Ishikawa (cell line): Measurements from ENCODE around the gene PTGER1.

ENCODE experiments used
- CEBPB ChIP-seq: IDR thresholded peaks from 2 replicates; pipeline ENCODE4 v1.6.1; 2012
- CREB1 ChIP-seq: IDR thresholded peaks from 2 replicates; pipeline ENCODE4 v1.6.1; 2012; ENCODE audit warnings: low read depth
- EGR1 ChIP-seq: IDR thresholded peaks from 2 replicates; pipeline ENCODE4 v1.6.1; 2012
- EP300 ChIP-seq: IDR thresholded peaks from 2 replicates; pipeline ENCODE4 v1.6.1; 2012; ENCODE audit warnings: borderline replicate concordance
- FOXM1 ChIP-seq: IDR thresholded peaks from 2 replicates; pipeline ENCODE4 v1.6.1; 2012; ENCODE audit warnings: low read depth, borderline replicate concordance
- NFIC ChIP-seq: IDR thresholded peaks from 2 replicates; pipeline ENCODE4 v1.6.1; 2012
- RAD21 ChIP-seq: IDR thresholded peaks from 2 replicates; pipeline ENCODE4 v1.6.1; 2012; ENCODE audit warnings: low read depth
- TAF1 ChIP-seq: IDR thresholded peaks from 2 replicates; pipeline ENCODE4 v1.6.1; 2012; ENCODE audit warnings: low read depth, mild to moderate bottlenecking
- TCF12 ChIP-seq: IDR thresholded peaks from 2 replicates; pipeline ENCODE4 v1.6.1; 2012; ENCODE audit warnings: low read depth
- TEAD4 ChIP-seq: IDR thresholded peaks from 2 replicates; pipeline ENCODE4 v1.6.1; 2012
- YY1 ChIP-seq: IDR thresholded peaks from 2 replicates; pipeline ENCODE4 v1.6.1; 2012; ENCODE audit warnings: low read depth
- ZBTB7A ChIP-seq: IDR thresholded peaks from 2 replicates; pipeline ENCODE4 v1.6.1; 2012; ENCODE audit warnings: low read depth
- TF ChIP-seq, protein P1 (sequence below): IDR thresholded peaks from 2 replicates; pipeline ENCODE4 v1.6.1; 2012; ENCODE audit warnings: low read depth, mild to moderate bottlenecking
- TF ChIP-seq, protein P2 (sequence below): IDR thresholded peaks from 2 replicates; pipeline ENCODE4 v1.6.1; 2012
- TF ChIP-seq, protein P3 (sequence below): IDR thresholded peaks from 2 replicates; pipeline ENCODE4 v1.6.1; 2012

The PTGER1 gene, protein sequence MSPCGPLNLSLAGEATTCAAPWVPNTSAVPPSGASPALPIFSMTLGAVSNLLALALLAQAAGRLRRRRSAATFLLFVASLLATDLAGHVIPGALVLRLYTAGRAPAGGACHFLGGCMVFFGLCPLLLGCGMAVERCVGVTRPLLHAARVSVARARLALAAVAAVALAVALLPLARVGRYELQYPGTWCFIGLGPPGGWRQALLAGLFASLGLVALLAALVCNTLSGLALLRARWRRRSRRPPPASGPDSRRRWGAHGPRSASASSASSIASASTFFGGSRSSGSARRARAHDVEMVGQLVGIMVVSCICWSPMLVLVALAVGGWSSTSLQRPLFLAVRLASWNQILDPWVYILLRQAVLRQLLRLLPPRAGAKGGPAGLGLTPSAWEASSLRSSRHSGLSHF

DNA sequence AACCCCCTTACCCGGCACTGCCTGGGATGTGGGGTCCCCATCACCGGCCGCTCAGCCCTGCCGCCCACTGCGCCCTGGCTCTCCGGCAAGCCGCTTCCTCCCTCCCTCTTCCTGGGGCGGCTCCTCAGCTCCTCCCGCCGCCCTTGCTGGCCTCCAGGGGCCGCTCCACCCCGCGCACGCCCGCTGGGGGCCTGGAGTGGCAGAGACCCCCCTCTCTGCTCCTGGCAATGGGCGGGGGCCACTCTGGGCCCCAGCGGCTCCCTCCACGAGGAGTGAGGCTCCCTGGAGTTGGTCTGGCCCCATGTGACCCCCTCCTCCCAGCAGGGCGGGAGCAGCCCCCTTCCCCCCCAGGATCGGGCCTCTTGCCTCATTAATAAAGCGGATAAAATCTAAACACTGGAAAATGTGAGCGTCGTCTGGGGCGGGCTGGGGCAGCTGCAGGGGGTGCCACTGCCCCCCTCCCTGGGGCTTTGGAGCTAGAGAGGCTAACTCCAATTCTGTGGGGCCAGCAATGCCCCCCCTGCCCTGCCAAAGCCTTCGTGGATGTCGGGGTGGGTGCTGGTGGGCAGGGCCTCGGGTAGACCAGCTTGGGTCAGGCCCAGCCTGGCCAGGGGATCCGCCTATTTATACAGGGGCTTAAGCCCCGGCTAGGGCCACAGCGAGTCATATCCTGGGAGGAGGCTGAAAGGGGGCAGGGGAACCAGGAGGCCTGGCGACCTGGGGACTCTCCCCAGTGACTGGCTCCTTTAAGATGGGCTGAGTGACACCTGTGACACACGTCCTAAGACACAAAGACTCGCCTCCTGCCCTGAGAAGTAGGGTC is at the start of gene PTGER1:
PTGER1 (minus strand) TSS at position 104 of the 823 bp plus-strand sequence. CDS start 1,034 bp downstream, outside the sequence.
- TF ChIP-seq EGR1: no peak
- TF ChIP-seq CEBPB: no peak
- TF ChIP-seq YY1: no peak
- TF ChIP-seq, protein P1, sequence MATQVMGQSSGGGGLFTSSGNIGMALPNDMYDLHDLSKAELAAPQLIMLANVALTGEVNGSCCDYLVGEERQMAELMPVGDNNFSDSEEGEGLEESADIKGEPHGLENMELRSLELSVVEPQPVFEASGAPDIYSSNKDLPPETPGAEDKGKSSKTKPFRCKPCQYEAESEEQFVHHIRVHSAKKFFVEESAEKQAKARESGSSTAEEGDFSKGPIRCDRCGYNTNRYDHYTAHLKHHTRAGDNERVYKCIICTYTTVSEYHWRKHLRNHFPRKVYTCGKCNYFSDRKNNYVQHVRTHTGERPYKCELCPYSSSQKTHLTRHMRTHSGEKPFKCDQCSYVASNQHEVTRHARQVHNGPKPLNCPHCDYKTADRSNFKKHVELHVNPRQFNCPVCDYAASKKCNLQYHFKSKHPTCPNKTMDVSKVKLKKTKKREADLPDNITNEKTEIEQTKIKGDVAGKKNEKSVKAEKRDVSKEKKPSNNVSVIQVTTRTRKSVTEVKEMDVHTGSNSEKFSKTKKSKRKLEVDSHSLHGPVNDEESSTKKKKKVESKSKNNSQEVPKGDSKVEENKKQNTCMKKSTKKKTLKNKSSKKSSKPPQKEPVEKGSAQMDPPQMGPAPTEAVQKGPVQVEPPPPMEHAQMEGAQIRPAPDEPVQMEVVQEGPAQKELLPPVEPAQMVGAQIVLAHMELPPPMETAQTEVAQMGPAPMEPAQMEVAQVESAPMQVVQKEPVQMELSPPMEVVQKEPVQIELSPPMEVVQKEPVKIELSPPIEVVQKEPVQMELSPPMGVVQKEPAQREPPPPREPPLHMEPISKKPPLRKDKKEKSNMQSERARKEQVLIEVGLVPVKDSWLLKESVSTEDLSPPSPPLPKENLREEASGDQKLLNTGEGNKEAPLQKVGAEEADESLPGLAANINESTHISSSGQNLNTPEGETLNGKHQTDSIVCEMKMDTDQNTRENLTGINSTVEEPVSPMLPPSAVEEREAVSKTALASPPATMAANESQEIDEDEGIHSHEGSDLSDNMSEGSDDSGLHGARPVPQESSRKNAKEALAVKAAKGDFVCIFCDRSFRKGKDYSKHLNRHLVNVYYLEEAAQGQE: no peak
- TF ChIP-seq RAD21: no peak
- TF ChIP-seq TEAD4: no peak
- no peak for TF ChIP-seq TAF1
- TF ChIP-seq, protein P2, sequence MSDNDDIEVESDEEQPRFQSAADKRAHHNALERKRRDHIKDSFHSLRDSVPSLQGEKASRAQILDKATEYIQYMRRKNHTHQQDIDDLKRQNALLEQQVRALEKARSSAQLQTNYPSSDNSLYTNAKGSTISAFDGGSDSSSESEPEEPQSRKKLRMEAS: no peak
- no peak for TF ChIP-seq ZBTB7A
- TF ChIP-seq EP300: no peak
- TF ChIP-seq CREB1: no peak
- no peak for TF ChIP-seq FOXM1
- TF ChIP-seq NFIC: no peak
- TF ChIP-seq, protein P3, sequence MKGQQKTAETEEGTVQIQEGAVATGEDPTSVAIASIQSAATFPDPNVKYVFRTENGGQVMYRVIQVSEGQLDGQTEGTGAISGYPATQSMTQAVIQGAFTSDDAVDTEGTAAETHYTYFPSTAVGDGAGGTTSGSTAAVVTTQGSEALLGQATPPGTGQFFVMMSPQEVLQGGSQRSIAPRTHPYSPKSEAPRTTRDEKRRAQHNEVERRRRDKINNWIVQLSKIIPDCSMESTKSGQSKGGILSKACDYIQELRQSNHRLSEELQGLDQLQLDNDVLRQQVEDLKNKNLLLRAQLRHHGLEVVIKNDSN: no peak
- TF ChIP-seq TCF12: no peak

DNA sequence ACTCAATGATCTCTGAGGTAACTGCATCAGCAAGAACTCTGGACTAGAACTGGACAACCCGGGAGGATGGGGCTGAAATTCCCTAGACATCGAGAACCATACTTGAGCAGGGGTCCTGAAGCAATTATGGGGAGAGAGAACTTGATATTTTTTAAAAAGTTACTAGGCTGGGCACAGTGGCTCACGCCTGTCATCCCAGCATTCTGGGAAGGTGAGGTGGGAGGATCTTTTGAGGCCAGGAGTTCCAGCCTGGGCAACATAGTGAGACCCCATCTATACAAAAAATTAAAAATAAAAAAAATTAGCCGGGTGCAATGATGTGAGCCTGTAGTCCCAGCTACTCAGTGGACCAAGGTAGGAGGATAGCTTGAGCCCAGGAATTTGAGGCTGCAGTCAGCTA is 45.4 kb upstream of the PTGER1 start:
- TF ChIP-seq EGR1: no peak

DNA sequence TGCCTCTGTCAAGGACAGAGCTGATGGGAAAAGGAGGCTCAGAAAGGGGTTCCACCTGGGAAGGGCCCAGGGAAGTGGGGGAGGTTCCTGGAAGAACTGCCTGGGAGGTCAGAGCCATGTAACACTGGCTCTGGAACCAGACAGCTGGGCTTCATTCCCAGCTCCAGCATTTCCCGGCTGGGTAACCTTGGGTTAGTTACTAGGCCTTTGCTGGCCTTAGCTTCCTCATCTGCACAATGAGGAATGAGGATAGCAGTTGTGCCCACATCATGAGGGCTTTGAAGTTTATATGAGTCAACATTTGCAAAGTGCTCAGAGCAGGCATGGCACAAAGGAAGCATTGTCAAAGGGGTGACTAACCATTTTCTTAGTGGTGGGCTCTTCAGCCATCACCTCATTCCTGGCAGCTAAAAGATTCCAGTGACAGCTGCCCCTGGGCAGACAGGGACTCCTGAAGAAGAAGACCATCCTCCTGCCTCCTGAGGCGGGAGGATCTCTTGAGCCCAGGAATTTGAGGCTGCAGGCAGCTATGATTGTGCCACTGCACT is 44.8 kb upstream of the PTGER1 start:
- no peak for TF ChIP-seq YY1
- TF ChIP-seq, protein P3: no peak

DNA sequence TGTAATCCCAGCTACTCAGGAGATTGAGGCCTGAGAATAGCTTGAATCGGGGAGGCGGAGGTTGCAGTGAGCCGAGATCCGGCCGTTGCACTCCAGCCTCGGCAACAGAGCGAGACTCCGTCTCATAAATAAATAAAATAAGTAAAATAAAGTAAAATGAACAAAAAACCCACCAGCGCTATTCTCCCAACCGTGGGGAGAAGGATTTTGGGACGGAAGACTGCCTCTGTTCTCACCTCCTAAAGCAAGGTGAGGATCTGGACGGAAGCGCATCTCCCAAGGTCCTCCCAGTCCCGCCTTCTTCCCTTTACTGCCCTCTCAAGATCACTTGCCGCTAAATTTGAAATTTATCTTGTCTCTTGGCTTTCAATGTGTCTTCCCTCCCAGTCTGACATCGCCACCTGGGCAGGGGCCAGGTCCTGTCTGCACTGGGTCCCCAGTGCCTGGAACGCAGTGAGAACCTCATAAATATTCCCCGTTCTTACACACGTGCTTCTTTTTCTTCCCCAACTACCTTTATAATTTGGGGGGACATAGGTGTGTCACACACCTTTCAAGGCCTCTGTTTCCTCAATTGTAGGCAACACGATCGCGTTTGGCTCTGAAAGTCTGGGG is 44.2 kb upstream of the PTGER1 start:
- TF ChIP-seq TEAD4 (no peak), CEBPB (no peak), ZBTB7A (no peak), TCF12 (no peak), EGR1 (no peak), NFIC (no peak), TAF1 (no peak), FOXM1 (no peak)
- TF ChIP-seq, protein P3: no peak

DNA sequence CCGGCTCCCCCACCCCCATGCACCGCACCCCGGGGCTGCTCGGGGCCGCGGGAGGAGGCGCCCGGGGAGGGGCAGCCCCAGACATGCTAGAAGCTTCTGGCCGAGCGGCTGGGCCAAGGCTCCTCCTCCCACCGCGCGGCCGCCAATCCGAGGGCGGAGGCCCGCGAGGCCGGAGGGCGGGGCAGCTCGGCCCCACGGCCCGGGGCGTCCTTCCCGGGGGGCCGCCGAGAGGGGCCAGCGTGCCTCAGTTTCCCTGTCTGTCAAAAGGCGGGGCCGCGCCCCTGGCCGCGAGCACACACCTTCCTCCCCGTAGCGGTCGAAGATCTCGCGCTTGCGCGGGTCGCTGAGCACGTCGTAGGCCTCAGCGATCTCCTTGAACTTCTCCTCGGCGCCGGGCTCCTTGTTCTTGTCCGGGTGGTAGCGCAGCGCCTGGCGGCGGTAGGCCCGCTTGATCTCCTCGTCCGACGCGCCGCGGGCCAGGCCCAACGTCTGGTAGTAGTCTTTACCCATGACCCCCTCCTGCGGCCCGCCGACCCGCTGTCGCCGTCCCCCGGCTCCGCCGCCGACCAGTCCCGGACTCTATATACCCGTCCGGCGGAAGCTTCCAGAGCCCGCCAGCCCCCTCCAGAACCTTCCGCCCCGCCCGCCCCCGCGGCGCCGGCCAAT is 42.8 kb upstream of the PTGER1 start, which contains the start of gene DNAJB1:
DNAJB1 (minus strand) TSS at position 558 of the 666 bp plus-strand sequence; CDS start at position 510, 48 bp downstream.
- TF ChIP-seq EP300: no peak
- TF ChIP-seq TCF12: peak; percentile 45; the same call in 1 of the 2 replicates
- TF ChIP-seq NFIC: peak; percentile 27; the same call in 1 of the 2 replicates
- peak; percentile 90 for TF ChIP-seq TAF1
- TF ChIP-seq, protein P1: no peak
- TF ChIP-seq RAD21: no peak
- peak; percentile 71 for TF ChIP-seq ZBTB7A
- TF ChIP-seq, protein P2: peak; percentile 66; the same call in 1 of the 2 replicates
- peak; percentile 35; the same call in 1 of the 2 replicates for TF ChIP-seq YY1
